Astrocyte of the hippocampus (primary cell): ENCODE measurements around the gene PPP1R9A.

Experiments
- DNase-seq: peaks from one replicate; pipeline ENCODE4 v3.0.0; 2011; ENCODE audit warnings: low read depth, low spot score

The PPP1R9A gene

DNA sequence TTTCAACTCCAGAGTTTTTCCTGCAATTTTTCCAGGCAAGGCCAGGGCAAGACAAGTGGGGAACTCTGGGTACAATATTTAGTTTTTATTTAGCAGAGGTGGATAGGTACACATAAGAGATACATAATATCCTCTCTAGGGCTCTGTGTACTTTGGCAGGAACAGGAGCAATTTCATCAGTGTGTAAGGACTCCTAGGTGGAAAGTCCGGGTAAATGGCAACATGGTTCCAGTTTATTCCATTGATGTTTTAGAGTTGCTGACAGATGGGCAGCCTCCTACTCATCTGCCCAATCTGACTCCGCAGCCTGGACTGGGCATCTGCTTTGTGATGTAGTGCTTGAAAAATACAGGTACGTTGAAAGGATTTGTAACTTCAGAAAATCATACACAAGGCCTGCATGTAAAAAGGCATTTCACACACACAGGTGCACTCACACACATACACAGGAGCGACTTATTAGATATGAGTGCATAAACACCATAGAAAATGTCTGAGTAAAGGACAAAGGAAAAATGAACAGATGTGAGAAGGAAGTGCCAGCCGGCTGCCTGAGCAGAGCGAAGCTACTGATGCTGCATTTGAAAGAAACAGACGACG lies 411.2 kb downstream of the PPP1R9A start:
- no peak for DNase-seq

GRCh38 chr7:95319570-95319969 lies 412.2 kb downstream of the PPP1R9A start:
- no peak for DNase-seq

- no peak for DNase-seq
Observed at GRCh38 chr7:95320651-95321050, 413.3 kb downstream of the PPP1R9A start.

- no peak for DNase-seq
Observed at GRCh38 chr7:95321720-95322119, 414.3 kb downstream of the PPP1R9A start.

- DNase-seq: peak; percentile 72
Observed at GRCh38 chr7:95322396-95322795, 415.0 kb downstream of the PPP1R9A start.

GRCh38 chr7:95322854-95323253 lies 415.5 kb downstream of the PPP1R9A start:
- DNase-seq: no peak

- no peak for DNase-seq
Observed at GRCh38 chr7:95323410-95324129, 416.2 kb downstream of the PPP1R9A start.

DNA sequence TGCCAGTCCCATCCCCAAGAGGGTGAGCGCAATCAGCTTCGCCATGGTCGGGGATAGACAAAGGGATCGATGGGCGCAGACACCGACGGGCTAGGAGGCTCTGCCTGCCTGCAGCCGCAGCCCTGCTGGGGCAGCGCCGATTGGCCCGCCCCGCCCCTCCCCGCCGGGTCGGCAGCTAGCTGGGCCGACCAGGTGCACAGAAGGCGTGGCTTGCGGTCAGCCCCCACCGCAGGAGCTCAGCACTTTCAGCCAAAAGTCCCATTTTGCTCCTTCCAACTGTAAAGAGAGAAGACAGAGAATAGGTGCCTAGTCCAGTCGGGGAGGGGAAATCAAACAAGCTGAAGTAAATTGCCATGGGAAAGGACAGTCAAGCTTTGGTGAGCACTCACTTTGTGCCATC lies 417.0 kb downstream of the PPP1R9A start, which contains the start of gene PON1:
PON1 (minus strand) TSS at position 102 of the 400 bp plus-strand sequence; CDS start at position 45, 57 bp downstream.
- DNase-seq: no peak

DNA sequence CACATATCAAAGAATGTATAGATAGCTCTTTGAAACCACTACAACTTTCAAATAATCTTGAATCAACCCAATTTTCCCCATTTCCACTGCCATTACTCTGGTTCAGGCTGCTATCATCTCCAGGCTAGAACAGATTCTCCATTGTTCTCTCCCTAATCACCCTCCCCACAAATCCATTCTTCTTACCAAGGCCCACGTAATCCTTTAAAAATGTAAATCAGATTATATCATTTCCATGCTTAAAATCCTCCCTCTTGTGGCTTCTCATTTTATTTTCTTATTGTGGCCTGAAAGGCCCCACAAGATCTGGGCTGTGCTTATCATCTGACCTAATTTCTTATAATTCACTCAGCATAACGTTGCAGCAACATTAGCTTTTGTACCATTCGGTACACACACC lies 420.0 kb downstream of the PPP1R9A start:
- no peak for DNase-seq

- peak; percentile 34 for DNase-seq
Observed at GRCh38 chr7:95330204-95330960, 423.0 kb downstream of the PPP1R9A start.

DNA sequence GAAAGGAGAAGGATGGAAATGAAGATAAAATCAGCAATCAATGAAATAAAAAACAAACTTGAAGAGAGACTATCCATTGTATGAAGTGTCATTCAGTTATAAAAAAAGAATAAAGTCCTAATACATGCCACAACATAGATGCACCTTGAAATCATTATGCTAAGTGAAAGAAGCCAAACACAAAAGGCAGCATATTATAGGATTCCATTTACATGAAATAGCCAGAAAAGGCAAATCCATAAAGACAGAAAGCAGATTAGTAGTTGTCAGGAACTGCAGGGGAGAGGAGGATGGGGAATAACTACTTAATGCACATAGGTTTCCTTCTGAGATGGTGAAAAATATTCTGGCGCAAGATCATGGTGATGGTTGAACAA lies 423.6 kb downstream of the PPP1R9A start:
- no peak for DNase-seq

DNA sequence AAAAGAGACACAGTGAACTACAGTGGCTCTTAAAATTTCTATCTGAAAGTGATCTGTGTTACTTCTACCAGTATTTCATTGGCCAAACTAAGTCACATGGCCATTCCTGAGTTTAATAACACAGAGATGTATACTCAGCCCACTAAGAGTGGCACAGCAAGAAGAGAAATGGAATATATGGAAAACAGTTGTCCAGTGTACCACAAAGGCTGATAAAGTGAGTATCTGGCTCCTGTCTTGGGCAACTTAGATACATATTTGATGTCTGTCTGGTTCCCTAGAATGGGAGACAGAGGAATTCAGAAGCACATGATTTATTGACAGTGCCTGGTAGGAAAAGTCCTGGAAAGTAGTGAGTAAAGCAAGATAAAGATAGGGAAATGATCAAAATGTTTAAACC lies 427.1 kb downstream of the PPP1R9A start:
- DNase-seq: peak; percentile 9

DNA sequence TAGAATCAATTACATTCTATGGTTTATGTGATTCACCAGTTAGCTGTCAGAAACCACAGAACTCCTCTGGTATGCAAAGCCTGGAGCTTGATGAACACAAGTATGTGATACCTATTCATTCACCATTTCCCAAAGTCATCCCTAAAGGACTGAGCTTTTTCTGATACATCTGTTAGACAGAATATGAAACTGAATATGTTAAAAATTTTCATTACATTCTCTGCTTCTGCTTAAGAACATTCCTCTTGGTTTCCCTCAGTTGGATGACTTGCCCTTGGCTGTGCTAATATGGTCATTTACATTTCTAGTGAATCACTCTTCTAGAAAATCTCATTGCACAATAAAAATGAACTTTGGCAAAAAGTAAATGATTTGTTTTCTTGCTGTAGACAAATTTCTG lies 427.7 kb downstream of the PPP1R9A start:
- peak; percentile 80 for DNase-seq

GRCh38 chr7:95338832-95339231 lies 431.4 kb downstream of the PPP1R9A start:
- DNase-seq: no peak

- DNase-seq: no peak
Observed at GRCh38 chr7:95340491-95340890, 433.1 kb downstream of the PPP1R9A start.

DNA sequence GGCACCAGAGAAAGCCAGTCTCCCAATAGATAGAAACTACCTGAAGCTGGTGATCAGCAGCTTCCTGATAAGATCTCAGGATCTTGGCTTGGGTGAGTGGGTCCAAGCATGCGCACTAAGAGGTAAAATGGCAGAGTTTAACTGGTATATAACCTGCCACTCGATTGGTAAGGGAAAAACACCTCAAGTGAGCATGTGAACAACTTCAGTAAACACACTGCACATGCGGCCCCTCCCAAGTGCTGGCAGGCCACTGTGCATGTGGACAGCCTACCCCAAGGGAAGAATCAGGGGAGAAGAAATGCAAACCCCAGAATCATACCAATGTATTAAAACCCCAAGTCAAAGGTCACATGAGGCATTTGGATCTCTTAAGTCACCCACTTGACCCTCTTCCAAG lies 434.6 kb downstream of the PPP1R9A start:
- DNase-seq: no peak

DNA sequence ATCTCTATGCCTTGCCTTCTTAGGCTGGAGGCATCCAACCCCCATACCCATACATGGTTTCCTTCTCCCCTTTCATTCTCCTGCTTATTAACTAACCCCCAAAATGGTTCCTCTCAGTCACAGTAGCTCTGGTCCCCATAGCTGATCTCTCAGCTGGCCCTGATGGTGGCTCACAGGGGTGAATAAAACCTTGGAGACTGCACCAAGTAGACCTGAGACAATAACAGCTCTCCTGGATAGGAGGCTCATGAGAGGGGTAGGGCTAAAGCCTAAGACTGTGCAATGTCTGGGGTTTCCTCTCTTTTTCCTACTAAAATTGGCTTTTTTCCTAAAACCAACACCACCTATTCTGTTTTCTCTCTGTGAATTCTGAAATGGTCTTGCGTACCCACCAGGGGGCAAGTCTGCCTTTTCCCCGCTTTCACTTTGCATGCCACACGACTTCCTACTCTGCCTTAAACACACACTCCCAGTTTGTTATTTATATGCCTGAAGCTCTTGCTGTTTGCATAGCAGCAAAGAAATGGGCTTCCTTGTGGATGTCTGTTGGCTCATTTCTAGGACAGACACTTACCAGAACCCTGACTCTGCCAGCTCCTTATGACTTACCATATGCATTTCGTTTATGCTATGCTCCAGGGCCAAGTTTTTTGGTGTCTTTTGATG lies 435.4 kb downstream of the PPP1R9A start:
- no peak for DNase-seq
